ENCODE measurements around the gene MTOR. TPM values are rescaled to one million over a fixed set of nuclear protein-coding genes. Genes with fewer than 3 reads are reported as not detected.
"Not testable (repeated sequence)": the region's sequence is repeated elsewhere in the genome, so short reads cannot be mapped to it uniquely, and the experiment has no call there.

Gene MTOR
- total and polyA plus RNA-seq, 2 experiments from 2014 or later: 10.6 to 30.7 TPM

GRCh38 chr1:11273595-11274234, 11.4 kb upstream of the MTOR start:
- H2AFZ ChIP-seq: peak overlapping the region; percentile 92
- TF ChIP-seq EZH2 (IDR thresholded peaks at IDR 0.05; ENCODE audit: insufficient read depth, poor library complexity, severe bottlenecking) (no peak), EZH2phosphoT487 (IDR thresholded peaks at IDR 0.05; ENCODE audit: insufficient read depth, low read depth) (no peak)
- in situ Hi-C loops (cut with MboI): no loop called here
- no peaks in the 10 kb centered on the region for H3K27me3 ChIP-seq (replicated peaks; ENCODE audit: insufficient read depth)
- 0 out of 2 replicates have a peak, but pooled peaks cover 3% of the 10 kb centered on the region for H3F3A ChIP-seq (ENCODE audit: insufficient read depth)
- peak overlapping the region; percentile 82 for H3K4me2 ChIP-seq (ENCODE audit: unreplicated experiment)
- peaks cover 13% of the 10 kb centered on the region; the same call in 1 of the 2 replicates for H3K4me1 ChIP-seq (ENCODE audit: insufficient read depth)
- H3K9me3 ChIP-seq (ENCODE audit: low read depth): no peaks in the 10 kb centered on the region
- no peaks in the 10 kb centered on the region for H3K36me3 ChIP-seq (ENCODE audit: low read depth)
- H3K27ac ChIP-seq: peak overlapping the region; percentile 47
- DNase-seq: no peak
- H3K79me2 ChIP-seq (ENCODE audit: insufficient read depth): peaks cover 34% of the 10 kb centered on the region
- peak overlapping the region; percentile 75 for H3K4me3 ChIP-seq
- H3K9ac ChIP-seq: peak overlapping the region; percentile 81
- 16 to 20% methylated on average over 22 of the region's 22 CpGs for WGBS, 2 experiments (ENCODE audit: low coverage in 1 of 2, low lambda C conversion rate in 2 of 2, missing lambda C conversion rate in 2 of 2)
- H4K20me1 ChIP-seq (ENCODE audit: insufficient read depth): no peaks in the 10 kb centered on the region
- no peaks in the 10 kb centered on the region for H3K9me2 ChIP-seq (ENCODE audit: insufficient read depth)

- peak within 1 kb of the TSS; percentile 47 for H3K27ac ChIP-seq
- WGBS, 2 experiments (ENCODE audit: low coverage in 1 of 2, low lambda C conversion rate in 2 of 2, missing lambda C conversion rate in 2 of 2): 1 to 3% methylated on average over 30 to 45 of the region's 64 CpGs
- H3K9me3 ChIP-seq (ENCODE audit: low read depth): no peaks in the 10 kb centered on the region
These were observed 10.7 kb upstream of the MTOR start, which contains the start of gene UBIAD1 for GRCh38 chr1:11272832-11273594. UBIAD1 (plus strand) TSS chr1:11273198; CDS start chr1:11273532, 334 bp downstream.

GRCh38 chr1:11272544-11272831, 10.1 kb upstream of the MTOR start:
- no peak for DNase-seq
- no peak overlapping the region for H3K27ac ChIP-seq
- H3F3A ChIP-seq (ENCODE audit: insufficient read depth): 0 out of 2 replicates have a peak, but pooled peaks cover 3% of the 10 kb centered on the region
- no peaks in the 10 kb centered on the region for H3K9me2 ChIP-seq (ENCODE audit: insufficient read depth)
- H3K9me3 ChIP-seq (ENCODE audit: low read depth): no peaks in the 10 kb centered on the region
- peak overlapping the region; percentile 67 for H3K4me3 ChIP-seq
- peaks cover 34% of the 10 kb centered on the region for H3K79me2 ChIP-seq (ENCODE audit: insufficient read depth)
- no peaks in the 10 kb centered on the region for H4K20me1 ChIP-seq (ENCODE audit: insufficient read depth)
- H3K4me2 ChIP-seq (ENCODE audit: unreplicated experiment): peak overlapping the region; percentile 72
- 0 out of 2 replicates have a peak overlapping the region, but pooled peaks have one; percentile 14 for H3K9ac ChIP-seq
- peak overlapping the region; percentile 84 for H2AFZ ChIP-seq
- WGBS, 2 experiments (ENCODE audit: low coverage in 1 of 2, low lambda C conversion rate in 2 of 2, missing lambda C conversion rate in 2 of 2): 2% methylated on average over 9 of the region's 9 CpGs
- H3K36me3 ChIP-seq (ENCODE audit: low read depth): no peaks in the 10 kb centered on the region
- TF ChIP-seq EZH2 (IDR thresholded peaks at IDR 0.05; ENCODE audit: insufficient read depth, poor library complexity, severe bottlenecking) (no peak), EZH2phosphoT487 (IDR thresholded peaks at IDR 0.05; ENCODE audit: insufficient read depth, low read depth) (no peak)
- H3K4me1 ChIP-seq (ENCODE audit: insufficient read depth): peaks cover 13% of the 10 kb centered on the region; the same call in 1 of the 2 replicates
- in situ Hi-C loops (cut with MboI): no loop called here
- H3K27me3 ChIP-seq (replicated peaks; ENCODE audit: insufficient read depth): no peaks in the 10 kb centered on the region

More at GRCh38 chr1:11272832-11273594, 10.7 kb upstream of the MTOR start, which contains the start of gene UBIAD1:
- Histone ChIP-seq H3K79me2 (ENCODE audit: insufficient read depth) (peaks cover 34% of the 10 kb centered on the region), H3K9me2 (ENCODE audit: insufficient read depth) (no peaks in the 10 kb centered on the region), H3K4me2 (ENCODE audit: unreplicated experiment) (peak within 1 kb of the TSS; percentile 82), H4K20me1 (ENCODE audit: insufficient read depth) (no peaks in the 10 kb centered on the region), H3F3A (ENCODE audit: insufficient read depth) (0 out of 2 replicates have a peak, but pooled peaks cover 3% of the 10 kb centered on the region), H2AFZ (peak within 1 kb of the TSS; percentile 92), H3K4me1 (ENCODE audit: insufficient read depth) (peaks cover 13% of the 10 kb centered on the region; the same call in 1 of the 2 replicates), H3K27me3 (replicated peaks; ENCODE audit: insufficient read depth) (no peaks in the 10 kb centered on the region), H3K4me3 (peak within 1 kb of the TSS; percentile 75), H3K9ac (peak within 1 kb of the TSS; percentile 81), H3K36me3 (ENCODE audit: low read depth) (no peaks in the 10 kb centered on the region)
- no peak for TF ChIP-seq EZH2 (IDR thresholded peaks at IDR 0.05; ENCODE audit: insufficient read depth, poor library complexity, severe bottlenecking)
- no peak for TF ChIP-seq EZH2phosphoT487 (IDR thresholded peaks at IDR 0.05; ENCODE audit: insufficient read depth, low read depth)
- DNase-seq: peak; percentile 95
- in situ Hi-C loops (cut with MboI): no loop called here

GRCh38 chr1:11267350-11268337, 5.3 kb upstream of the MTOR start:
- H3K27me3 ChIP-seq (replicated peaks; ENCODE audit: insufficient read depth); H3F3A ChIP-seq (ENCODE audit: insufficient read depth); H3K4me1 ChIP-seq (ENCODE audit: insufficient read depth); H3K9ac ChIP-seq; in situ Hi-C loops (cut with MboI); H3K79me2 ChIP-seq (ENCODE audit: insufficient read depth); H3K4me2 ChIP-seq (ENCODE audit: unreplicated experiment); H2AFZ ChIP-seq; H3K27ac ChIP-seq; H3K9me2 ChIP-seq (ENCODE audit: insufficient read depth); H4K20me1 ChIP-seq (ENCODE audit: insufficient read depth); H3K4me3 ChIP-seq; H3K9me3 ChIP-seq (ENCODE audit: low read depth); H3K36me3 ChIP-seq (ENCODE audit: low read depth): not testable (repeated sequence)
- peak; percentile 51 for DNase-seq
- WGBS, 2 experiments (ENCODE audit: low coverage in 1 of 2, low lambda C conversion rate in 2 of 2, missing lambda C conversion rate in 2 of 2): 81 to 83% methylated on average over 19 of the region's 19 CpGs
